ENCODE results near the gene LTBP2. TPM values are rescaled to one million over a fixed set of nuclear protein-coding genes. Genes with fewer than 3 reads are reported as not detected.

LTBP2 gene
- total and polyA plus RNA-seq, 2 experiments from 2014 or later: 7.6 to 8.6 TPM

DNA sequence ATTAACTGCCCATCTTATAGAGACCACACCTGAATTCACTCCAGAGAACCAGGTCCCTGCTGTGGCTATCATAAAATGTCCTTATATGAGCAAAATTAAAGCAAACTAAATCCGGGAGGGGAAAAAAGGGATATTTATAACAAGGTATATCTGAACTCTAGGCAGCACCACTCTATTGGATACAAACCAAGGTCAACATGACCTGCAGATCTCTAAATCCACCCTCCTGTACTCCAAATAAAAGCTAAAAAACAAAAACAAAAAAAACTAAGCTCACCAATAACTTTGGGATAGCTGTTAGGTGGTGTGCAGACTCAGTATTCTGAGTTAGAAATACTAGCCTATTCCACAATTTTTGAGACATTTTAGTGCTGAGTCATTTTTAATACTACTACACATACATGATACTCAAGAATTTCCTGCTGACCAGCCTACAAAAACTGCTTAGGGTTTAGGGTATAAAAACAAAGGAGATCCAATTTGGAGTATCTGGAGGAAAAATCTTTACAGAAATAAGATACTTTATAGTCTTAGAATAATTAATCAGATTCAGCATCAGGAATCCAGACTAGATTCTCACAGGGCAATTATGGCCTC is 46.6 kb upstream of the LTBP2 start:
- no peaks in the 10 kb centered on the region for H3K79me2 ChIP-seq
- TF ChIP-seq, protein P1, sequence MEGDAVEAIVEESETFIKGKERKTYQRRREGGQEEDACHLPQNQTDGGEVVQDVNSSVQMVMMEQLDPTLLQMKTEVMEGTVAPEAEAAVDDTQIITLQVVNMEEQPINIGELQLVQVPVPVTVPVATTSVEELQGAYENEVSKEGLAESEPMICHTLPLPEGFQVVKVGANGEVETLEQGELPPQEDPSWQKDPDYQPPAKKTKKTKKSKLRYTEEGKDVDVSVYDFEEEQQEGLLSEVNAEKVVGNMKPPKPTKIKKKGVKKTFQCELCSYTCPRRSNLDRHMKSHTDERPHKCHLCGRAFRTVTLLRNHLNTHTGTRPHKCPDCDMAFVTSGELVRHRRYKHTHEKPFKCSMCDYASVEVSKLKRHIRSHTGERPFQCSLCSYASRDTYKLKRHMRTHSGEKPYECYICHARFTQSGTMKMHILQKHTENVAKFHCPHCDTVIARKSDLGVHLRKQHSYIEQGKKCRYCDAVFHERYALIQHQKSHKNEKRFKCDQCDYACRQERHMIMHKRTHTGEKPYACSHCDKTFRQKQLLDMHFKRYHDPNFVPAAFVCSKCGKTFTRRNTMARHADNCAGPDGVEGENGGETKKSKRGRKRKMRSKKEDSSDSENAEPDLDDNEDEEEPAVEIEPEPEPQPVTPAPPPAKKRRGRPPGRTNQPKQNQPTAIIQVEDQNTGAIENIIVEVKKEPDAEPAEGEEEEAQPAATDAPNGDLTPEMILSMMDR (IDR thresholded peaks at IDR 0.05; ENCODE audit: poor library complexity): no peak
- TF ChIP-seq EZH2 (IDR thresholded peaks at IDR 0.05; ENCODE audit: borderline replicate concordance) (no peak), EZH2phosphoT487 (IDR thresholded peaks at IDR 0.05; ENCODE audit: low read depth, severe bottlenecking, unreplicated experiment) (no peak)
- no peaks in the 10 kb centered on the region for H3K9me2 ChIP-seq (replicated peaks; ENCODE audit: insufficient read depth)
- 100% methylated on average over 1 of the region's 1 CpG for WGBS (ENCODE audit: low lambda C conversion rate, missing lambda C conversion rate)
- no peak overlapping the region for H3K4me2 ChIP-seq
- H3K4me1 ChIP-seq (ENCODE audit: insufficient read depth): no peaks in the 10 kb centered on the region
- no peaks in the 10 kb centered on the region for H4K20me1 ChIP-seq (ENCODE audit: insufficient read depth, poor library complexity, severe bottlenecking)
- no peaks in the 10 kb centered on the region for H3K9me3 ChIP-seq (ENCODE audit: low read depth)
- no peak overlapping the region for H3K4me3 ChIP-seq
- no peaks in the 10 kb centered on the region for H3K27me3 ChIP-seq
- no peak overlapping the region for H2AFZ ChIP-seq
- no peak overlapping the region for H3K27ac ChIP-seq
- H3K36me3 ChIP-seq (replicated peaks; ENCODE audit: insufficient read depth, low read depth): no peaks in the 10 kb centered on the region
- DNase-seq (ENCODE audit: low spot score): no peak

GRCh38 chr14:74656964-74657363 is 44.9 kb upstream of the LTBP2 start:
- no peak overlapping the region for H3K4me3 ChIP-seq
- 92% methylated on average over 3 of the region's 3 CpGs for WGBS (ENCODE audit: low lambda C conversion rate, missing lambda C conversion rate)
- TF ChIP-seq EZH2phosphoT487 (IDR thresholded peaks at IDR 0.05; ENCODE audit: low read depth, severe bottlenecking, unreplicated experiment): no peak
- TF ChIP-seq EZH2 (IDR thresholded peaks at IDR 0.05; ENCODE audit: borderline replicate concordance): no peak
- TF ChIP-seq, protein P1 (IDR thresholded peaks at IDR 0.05; ENCODE audit: poor library complexity): no peak
- H2AFZ ChIP-seq: no peak overlapping the region
- H3K27ac ChIP-seq: no peak overlapping the region
- no peaks in the 10 kb centered on the region for H3K9me3 ChIP-seq (ENCODE audit: low read depth)
- no peaks in the 10 kb centered on the region for H3K79me2 ChIP-seq
- no peaks in the 10 kb centered on the region for H4K20me1 ChIP-seq (ENCODE audit: insufficient read depth, poor library complexity, severe bottlenecking)
- H3K4me2 ChIP-seq: no peak overlapping the region
- no peaks in the 10 kb centered on the region for H3K36me3 ChIP-seq (replicated peaks; ENCODE audit: insufficient read depth, low read depth)
- DNase-seq (ENCODE audit: low spot score): no peak
- no peaks in the 10 kb centered on the region for H3K4me1 ChIP-seq (ENCODE audit: insufficient read depth)
- H3K9me2 ChIP-seq (replicated peaks; ENCODE audit: insufficient read depth): no peaks in the 10 kb centered on the region
- no peaks in the 10 kb centered on the region for H3K27me3 ChIP-seq

DNA sequence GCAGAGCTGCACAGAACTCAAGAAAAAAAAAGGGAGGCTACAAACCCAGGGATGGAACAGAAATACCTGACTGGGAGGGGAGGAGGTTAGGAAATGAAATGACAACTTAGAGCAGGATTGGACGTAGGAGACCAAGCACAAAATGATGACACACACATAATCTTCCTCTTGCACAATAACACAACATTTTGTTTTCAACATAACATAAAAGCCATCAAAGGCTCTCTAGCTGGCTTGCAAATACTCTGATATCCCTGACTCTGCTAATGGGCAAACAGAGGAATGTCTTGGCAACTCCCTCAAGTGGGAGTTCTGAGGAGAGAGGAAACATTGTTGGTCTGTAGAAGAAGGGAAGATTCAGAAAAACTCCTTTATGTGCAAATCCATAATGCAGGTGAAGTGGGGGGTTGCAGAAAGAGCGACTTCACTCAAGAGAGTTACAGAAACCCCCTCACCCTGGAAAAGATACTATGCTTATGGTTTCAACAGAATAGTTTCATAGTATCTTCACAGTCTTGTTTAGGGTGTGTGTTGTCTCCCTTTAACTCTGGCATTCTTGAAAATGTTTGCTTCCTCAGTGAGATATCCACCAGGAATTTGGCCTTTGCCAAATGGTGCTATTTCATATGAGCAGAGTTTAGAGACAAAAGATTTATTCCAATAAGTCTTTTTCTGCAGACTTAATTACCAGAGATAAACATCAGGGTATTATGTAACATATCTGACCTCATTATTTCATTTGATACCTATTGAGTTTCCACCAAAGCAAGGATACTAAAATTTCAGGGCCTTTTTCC is 43.8 kb upstream of the LTBP2 start:
- Histone ChIP-seq H3K4me1 (ENCODE audit: insufficient read depth) (no peaks in the 10 kb centered on the region), H2AFZ (no peak overlapping the region), H3K4me3 (no peak overlapping the region), H3K36me3 (replicated peaks; ENCODE audit: insufficient read depth, low read depth) (no peaks in the 10 kb centered on the region), H4K20me1 (ENCODE audit: insufficient read depth, poor library complexity, severe bottlenecking) (no peaks in the 10 kb centered on the region), H3K79me2 (no peaks in the 10 kb centered on the region), H3K4me2 (no peak overlapping the region), H3K27me3 (no peaks in the 10 kb centered on the region), H3K9me2 (replicated peaks; ENCODE audit: insufficient read depth) (no peaks in the 10 kb centered on the region), H3K9me3 (ENCODE audit: low read depth) (no peaks in the 10 kb centered on the region), H3K27ac (no peak overlapping the region)
- TF ChIP-seq EZH2phosphoT487 (IDR thresholded peaks at IDR 0.05; ENCODE audit: low read depth, severe bottlenecking, unreplicated experiment): no peak
- TF ChIP-seq, protein P1 (IDR thresholded peaks at IDR 0.05; ENCODE audit: poor library complexity): no peak
- no peak for TF ChIP-seq EZH2 (IDR thresholded peaks at IDR 0.05; ENCODE audit: borderline replicate concordance)
- WGBS (ENCODE audit: low lambda C conversion rate, missing lambda C conversion rate): 76% methylated on average over 2 of the region's 2 CpGs
- DNase-seq (ENCODE audit: low spot score): no peak

Measured in hepatocyte (in vitro differentiated cells).